ENCODE data around the gene SSH3.
"Not testable (repeated sequence)": the region's sequence is repeated elsewhere in the genome, so short reads cannot be mapped to it uniquely, and the experiment has no call there.

GRCh38 chr11:67318876-67319275 lies 15.5 kb downstream of the SSH3 start:
- TF ChIP-seq CTCF (IDR thresholded peaks at IDR 0.05; ENCODE audit: insufficient read depth, low read length, poor library complexity, severe bottlenecking); EZH2phosphoT487 (conservative IDR thresholded peaks at IDR 0.05; ENCODE audit: low read length): not testable (repeated sequence)

All from SU-DHL-6 (cell line).